Fibroblast of lung (primary cell): ENCODE measurements around the gene SSTR1. TPM values are rescaled to one million over a fixed set of nuclear protein-coding genes. Genes with fewer than 3 reads are reported as not detected.
"Not testable (repeated sequence)": the region's sequence is repeated elsewhere in the genome, so short reads cannot be mapped to it uniquely, and the experiment has no call there.

Experiments
- DNase-seq, 2 donors: peaks; one replicate each; pipeline versions ENCODE4 v3.0.0 to v3.0.0-alpha.2; 2010; ENCODE audit warnings: low read depth in 2 of 2
- H2AFZ ChIP-seq: 2 replicates; pipeline ENCODE4 v1.5.1; 2012; ENCODE audit warnings: low read length, control low read depth, inconsistent platforms
- H3K27ac ChIP-seq: 2 replicates; pipeline ENCODE4 v1.5.1; 2011; ENCODE audit warnings: low read length, control low read depth; ENCODE audit not compliant: insufficient read depth
- H3K27me3 ChIP-seq: 2 replicates; pipeline ENCODE4 v1.5.1; 2011; ENCODE audit warnings: mild to moderate bottlenecking, low read length; ENCODE audit not compliant: control insufficient read depth, insufficient read depth
- H3K36me3 ChIP-seq: 2 replicates; pipeline ENCODE4 v1.5.1; 2011; ENCODE audit warnings: low read length; ENCODE audit not compliant: control insufficient read depth, insufficient read depth
- H3K4me1 ChIP-seq: 2 replicates; pipeline ENCODE4 v1.5.1; 2011; ENCODE audit warnings: low read length; ENCODE audit not compliant: control insufficient read depth, insufficient read depth; ENCODE audit errors: extremely low read depth
- H3K4me2 ChIP-seq: 2 replicates; pipeline ENCODE4 v1.5.1; 2011; ENCODE audit warnings: low read length, control low read depth; ENCODE audit not compliant: insufficient read depth; ENCODE audit errors: extremely low read depth
- H3K4me3 ChIP-seq, 4 experiments: fragments of 200-600 bp in 1 of 4; sonication (generic) in 1 of 4; replicated peaks in 1 of 4; 2 replicates each; pipeline ENCODE4 v1.5.1; 2011 to 2016; ENCODE audit warnings: low read length in 4 of 4, low read depth in 3 of 4, mild to moderate bottlenecking in 3 of 4, control low read depth in 2 of 4, inconsistent platforms in 1 of 4, mixed read lengths in 1 of 4; ENCODE audit not compliant: insufficient read depth in 1 of 4; ENCODE audit errors: control extremely low read depth in 1 of 4
- H3K79me2 ChIP-seq: 2 replicates; pipeline ENCODE4 v1.5.1; 2012; ENCODE audit warnings: mild to moderate bottlenecking, low read length, inconsistent platforms; ENCODE audit not compliant: control insufficient read depth, insufficient read depth
- H3K9ac ChIP-seq: 2 replicates; pipeline ENCODE4 v1.5.1; 2011; ENCODE audit warnings: mild to moderate bottlenecking, low read length, control low read depth; ENCODE audit not compliant: insufficient read depth
- H3K9me3 ChIP-seq: 2 replicates; pipeline ENCODE4 v1.5.1; 2012; ENCODE audit warnings: low read depth, low read length; ENCODE audit not compliant: control insufficient read depth, insufficient read depth
- H4K20me1 ChIP-seq: 2 replicates; pipeline ENCODE4 v1.5.1; 2011; ENCODE audit warnings: low read length; ENCODE audit not compliant: control insufficient read depth, insufficient read depth; ENCODE audit errors: extremely low read depth
- EZH2 ChIP-seq: IDR thresholded peaks from 2 replicates; pipeline ENCODE4 v1.5.1; 2012; ENCODE audit warnings: low read length, control low read depth, mild to moderate bottlenecking; ENCODE audit errors: missing control alignments
- polyA plus RNA-seq, 2 donors: library from polyadenylated mRNA; depleted of rRNA in 1 of 2; stranded (reverse) in 1 of 2; unstranded in 1 of 2; fragments of >200 nt; gene quantifications; 2 replicates each; pipeline ENCODE4 v1.2.1, GENCODE V29; 2011 to 2012; ENCODE audit warnings: missing spikeins in 1 of 2
- total RNA-seq: library from RNA; depleted of rRNA; stranded (reverse); fragments of >200 nt; gene quantifications from 2 replicates; pipeline ENCODE4 v1.2.1, GENCODE V29; 2014
- TF ChIP-seq, protein P1 (sequence below), 2 donors: IDR thresholded peaks in 1 of 2; conservative IDR thresholded peaks in 1 of 2; 1 replicate in 1 of 2; 2 replicates in 1 of 2; pipeline ENCODE4 v1.5.1; 2011 to 2012; ENCODE audit warnings: low read length in 2 of 2, control low read depth in 1 of 2, inconsistent platforms in 1 of 2, low read depth in 1 of 2, mild to moderate bottlenecking in 1 of 2

The SSTR1 gene
- total and polyA plus RNA-seq, 2 donors (not counting 1 experiment from before 2014, with no cell fraction given): 3.0 to 7.8 TPM

- TF ChIP-seq, protein P1, sequence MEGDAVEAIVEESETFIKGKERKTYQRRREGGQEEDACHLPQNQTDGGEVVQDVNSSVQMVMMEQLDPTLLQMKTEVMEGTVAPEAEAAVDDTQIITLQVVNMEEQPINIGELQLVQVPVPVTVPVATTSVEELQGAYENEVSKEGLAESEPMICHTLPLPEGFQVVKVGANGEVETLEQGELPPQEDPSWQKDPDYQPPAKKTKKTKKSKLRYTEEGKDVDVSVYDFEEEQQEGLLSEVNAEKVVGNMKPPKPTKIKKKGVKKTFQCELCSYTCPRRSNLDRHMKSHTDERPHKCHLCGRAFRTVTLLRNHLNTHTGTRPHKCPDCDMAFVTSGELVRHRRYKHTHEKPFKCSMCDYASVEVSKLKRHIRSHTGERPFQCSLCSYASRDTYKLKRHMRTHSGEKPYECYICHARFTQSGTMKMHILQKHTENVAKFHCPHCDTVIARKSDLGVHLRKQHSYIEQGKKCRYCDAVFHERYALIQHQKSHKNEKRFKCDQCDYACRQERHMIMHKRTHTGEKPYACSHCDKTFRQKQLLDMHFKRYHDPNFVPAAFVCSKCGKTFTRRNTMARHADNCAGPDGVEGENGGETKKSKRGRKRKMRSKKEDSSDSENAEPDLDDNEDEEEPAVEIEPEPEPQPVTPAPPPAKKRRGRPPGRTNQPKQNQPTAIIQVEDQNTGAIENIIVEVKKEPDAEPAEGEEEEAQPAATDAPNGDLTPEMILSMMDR (conservative IDR thresholded peaks at IDR 0.05 in 1 of 2, IDR thresholded peaks at IDR 0.05 in 1 of 2; ENCODE audit: low read depth in 1 of 2, low read length in 2 of 2): no peak
- no peak for TF ChIP-seq EZH2
- no peak overlapping the region for H3K9ac ChIP-seq
- no peak overlapping the region for H3K27ac ChIP-seq
- no peak overlapping the region for H2AFZ ChIP-seq
- no peaks in the 10 kb centered on the region for H3K4me1 ChIP-seq
- peak in 1 of 2 donors; percentile 8 for DNase-seq
- no peak overlapping the region for H3K4me3 ChIP-seq
- H3K27me3 ChIP-seq: no peaks in the 10 kb centered on the region
- no peak overlapping the region for H3K4me2 ChIP-seq
- no peaks in the 10 kb centered on the region for H3K9me3 ChIP-seq
- H4K20me1 ChIP-seq: no peaks in the 10 kb centered on the region
- no peaks in the 10 kb centered on the region for H3K36me3 ChIP-seq
- no peaks in the 10 kb centered on the region for H3K79me2 ChIP-seq
Observed at GRCh38 chr14:38186216-38186615, 21.5 kb upstream of the SSTR1 start.

GRCh38 chr14:38187528-38187927, 20.2 kb upstream of the SSTR1 start:
- TF ChIP-seq, protein P1 (conservative IDR thresholded peaks at IDR 0.05 in 1 of 2, IDR thresholded peaks at IDR 0.05 in 1 of 2; ENCODE audit: low read depth in 1 of 2, low read length in 2 of 2): no peak
- TF ChIP-seq EZH2: no peak
- Histone ChIP-seq H3K4me1 (no peaks in the 10 kb centered on the region), H3K27ac (no peak overlapping the region), H2AFZ (no peak overlapping the region), H3K4me3 (no peak overlapping the region), H3K27me3 (no peaks in the 10 kb centered on the region), H3K4me2 (no peak overlapping the region), H4K20me1 (no peaks in the 10 kb centered on the region), H3K9ac (no peak overlapping the region), H3K79me2 (no peaks in the 10 kb centered on the region), H3K36me3 (no peaks in the 10 kb centered on the region), H3K9me3 (no peaks in the 10 kb centered on the region)
- DNase-seq: no peak

DNA sequence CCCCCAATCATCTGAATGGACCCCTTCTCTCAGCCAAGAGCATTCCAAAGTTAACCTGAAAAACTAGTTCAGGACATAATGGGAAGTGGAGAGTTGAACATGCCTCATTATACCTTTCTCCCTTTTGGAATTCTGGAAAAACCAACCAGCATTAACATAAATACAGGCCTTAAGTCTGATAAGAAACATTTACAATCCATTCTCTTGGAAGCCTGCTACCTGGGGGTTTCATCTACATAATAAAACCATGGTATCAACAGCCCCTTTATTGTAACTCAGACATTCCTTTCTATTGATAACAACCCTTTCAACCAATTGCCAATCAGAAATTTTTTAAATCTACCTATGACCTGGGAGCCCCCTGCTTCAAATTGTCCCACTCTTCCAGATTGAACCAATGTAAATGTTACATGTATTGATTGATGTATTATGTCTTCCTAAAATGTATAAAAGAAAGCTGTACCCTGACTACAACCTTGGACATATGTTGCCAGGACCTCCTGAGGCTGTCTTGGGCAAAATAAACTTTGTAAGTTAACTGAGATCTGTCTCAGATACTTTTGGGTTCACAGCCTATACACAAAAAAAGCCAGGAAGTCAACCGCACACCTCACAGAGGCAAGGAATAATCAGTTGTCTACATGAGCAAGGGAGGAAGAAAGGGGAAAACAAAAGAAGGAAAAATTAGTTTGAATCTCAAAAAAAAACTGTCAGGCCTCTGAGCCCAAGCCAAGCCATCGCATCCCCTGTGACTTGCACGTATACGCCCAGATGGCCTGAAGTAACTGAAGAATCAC, 17.6 kb upstream of the SSTR1 start:
- no peak for DNase-seq
- no peaks in the 10 kb centered on the region for H3K4me1 ChIP-seq
- H2AFZ ChIP-seq: no peak overlapping the region
- H4K20me1 ChIP-seq: no peaks in the 10 kb centered on the region
- H3K27me3 ChIP-seq: no peaks in the 10 kb centered on the region
- H3K79me2 ChIP-seq: no peaks in the 10 kb centered on the region
- H3K4me3 ChIP-seq: no peak overlapping the region
- H3K4me2 ChIP-seq: no peak overlapping the region
- H3K9me3 ChIP-seq: no peaks in the 10 kb centered on the region
- TF ChIP-seq, protein P1 (conservative IDR thresholded peaks at IDR 0.05 in 1 of 2, IDR thresholded peaks at IDR 0.05 in 1 of 2; ENCODE audit: low read depth in 1 of 2, low read length in 2 of 2): no peak
- TF ChIP-seq EZH2: no peak
- H3K9ac ChIP-seq: no peak overlapping the region
- H3K36me3 ChIP-seq: no peaks in the 10 kb centered on the region
- no peak overlapping the region for H3K27ac ChIP-seq

DNA sequence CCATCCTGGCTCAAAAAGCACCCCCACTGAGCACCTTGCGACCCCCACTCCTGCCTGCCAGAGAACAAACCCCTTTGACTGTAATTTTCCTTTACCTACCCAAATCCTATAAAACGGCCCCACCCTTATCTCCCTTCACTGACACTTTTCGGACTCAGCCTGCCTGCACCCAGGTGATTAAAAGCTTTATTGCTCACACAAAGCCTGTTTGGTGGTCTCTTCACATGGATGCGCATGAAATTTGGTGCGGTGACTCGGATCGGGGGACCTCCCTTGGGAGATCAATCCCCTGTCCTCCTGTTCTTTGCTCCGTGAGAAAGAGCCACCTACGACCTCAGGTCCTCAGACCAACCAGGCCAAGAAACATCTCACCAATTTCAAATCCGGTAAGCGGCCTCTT, 16.9 kb upstream of the SSTR1 start:
- not testable (repeated sequence) for H4K20me1 ChIP-seq, H3K27ac ChIP-seq, H3K79me2 ChIP-seq, H3K36me3 ChIP-seq, H3K9ac ChIP-seq, H3K9me3 ChIP-seq, H2AFZ ChIP-seq, H3K4me1 ChIP-seq, DNase-seq, H3K4me2 ChIP-seq, H3K4me3 ChIP-seq, H3K27me3 ChIP-seq
